OCI-LY1 (cell line): ENCODE results near the gene ATP4A.

Source experiments
- H2AFZ ChIP-seq: fragments of 200-600 bp; sonication (generic), shearing (Covaris generic); 2 replicates; pipeline ENCODE4 v1.6.0; 2014; ENCODE audit warnings: antibody characterized with exemption, mild to moderate bottlenecking, low read length
- H3F3A ChIP-seq: fragments of 200-600 bp; sonication (generic), shearing (Covaris generic); 2 replicates; pipeline ENCODE4 v1.6.0; 2014; ENCODE audit warnings: mild to moderate bottlenecking, antibody characterized with exemption, low read length, moderate library complexity; ENCODE audit not compliant: insufficient read depth
- H3K27ac ChIP-seq: fragments of 200-600 bp; sonication (generic); 2 replicates; pipeline ENCODE4 v1.5.1; 2014; ENCODE audit warnings: low read length, mixed run types, mild to moderate bottlenecking, low read depth; ENCODE audit not compliant: poor library complexity, severe bottlenecking
- H3K27me3 ChIP-seq: fragments of 200-600 bp; sonication (generic); 2 replicates; pipeline ENCODE4 v1.6.0; 2014; ENCODE audit warnings: antibody characterized with exemption, mild to moderate bottlenecking, low read length, moderate library complexity; ENCODE audit not compliant: insufficient read depth
- H3K36me3 ChIP-seq: fragments of 200-600 bp; sonication (generic); 2 replicates; pipeline ENCODE4 v1.6.1; 2014; ENCODE audit warnings: mild to moderate bottlenecking, antibody characterized with exemption, low read length, moderate library complexity, mixed read lengths; ENCODE audit not compliant: insufficient read depth
- H3K4me1 ChIP-seq: fragments of 200-600 bp; sonication (generic); 2 replicates; pipeline ENCODE4 v1.5.1; 2014; ENCODE audit warnings: mild to moderate bottlenecking, low read length, moderate library complexity; ENCODE audit not compliant: insufficient read depth, severe bottlenecking
- H3K4me2 ChIP-seq: fragments of 200-600 bp; sonication (generic), shearing (Covaris generic); 2 replicates; pipeline ENCODE4 v1.6.1; 2014; ENCODE audit warnings: low read length
- H3K4me3 ChIP-seq: fragments of 200-600 bp; sonication (generic); 2 replicates; pipeline ENCODE4 v1.5.1; 2014; ENCODE audit warnings: low read length, low read depth, mild to moderate bottlenecking, mixed read lengths; ENCODE audit not compliant: poor library complexity, severe bottlenecking
- H3K79me2 ChIP-seq: fragments of 200-600 bp; shearing (Covaris generic); 2 replicates; pipeline ENCODE4 v1.6.1; 2016; ENCODE audit warnings: mixed run types, low read length, mixed read lengths; ENCODE audit not compliant: insufficient read depth
- H3K9ac ChIP-seq: fragments of 200-600 bp; sonication (generic), shearing (Covaris generic); 2 replicates; pipeline ENCODE4 v1.6.1; 2014; ENCODE audit warnings: mild to moderate bottlenecking, low read length, mixed read lengths
- H3K9me2 ChIP-seq: fragments of 200-600 bp; sonication (generic), shearing (Covaris generic); 2 replicates; pipeline ENCODE4 v1.6.1; 2014; ENCODE audit warnings: low read depth, mild to moderate bottlenecking, low read length, mixed read lengths
- H3K9me3 ChIP-seq: fragments of 200-600 bp; shearing (Covaris generic); 2 replicates; pipeline ENCODE4 v1.6.1; 2014; ENCODE audit warnings: low read length, mixed read lengths
- H4K20me1 ChIP-seq: fragments of 200-600 bp; sonication (generic), shearing (Covaris generic); 2 replicates; pipeline ENCODE4 v1.6.0; 2016; ENCODE audit warnings: mild to moderate bottlenecking, low read length; ENCODE audit not compliant: insufficient read depth
- CTCF ChIP-seq: fragments of 200-600 bp; sonication (generic), shearing (Covaris generic); IDR thresholded peaks from 2 replicates; pipeline ENCODE4 v1.5.1; 2017; ENCODE audit warnings: mild to moderate bottlenecking, antibody characterized with exemption, low read length, moderate library complexity, mixed read lengths
- EZH2 ChIP-seq: fragments of 200-600 bp; sonication (generic), shearing (Covaris generic); IDR thresholded peaks from 2 replicates; pipeline ENCODE4 v1.8.0; 2017; ENCODE audit warnings: borderline replicate concordance, mixed run types, mild to moderate bottlenecking, antibody characterized with exemption, low read length, moderate library complexity, mixed read lengths

Gene ATP4A

DNA sequence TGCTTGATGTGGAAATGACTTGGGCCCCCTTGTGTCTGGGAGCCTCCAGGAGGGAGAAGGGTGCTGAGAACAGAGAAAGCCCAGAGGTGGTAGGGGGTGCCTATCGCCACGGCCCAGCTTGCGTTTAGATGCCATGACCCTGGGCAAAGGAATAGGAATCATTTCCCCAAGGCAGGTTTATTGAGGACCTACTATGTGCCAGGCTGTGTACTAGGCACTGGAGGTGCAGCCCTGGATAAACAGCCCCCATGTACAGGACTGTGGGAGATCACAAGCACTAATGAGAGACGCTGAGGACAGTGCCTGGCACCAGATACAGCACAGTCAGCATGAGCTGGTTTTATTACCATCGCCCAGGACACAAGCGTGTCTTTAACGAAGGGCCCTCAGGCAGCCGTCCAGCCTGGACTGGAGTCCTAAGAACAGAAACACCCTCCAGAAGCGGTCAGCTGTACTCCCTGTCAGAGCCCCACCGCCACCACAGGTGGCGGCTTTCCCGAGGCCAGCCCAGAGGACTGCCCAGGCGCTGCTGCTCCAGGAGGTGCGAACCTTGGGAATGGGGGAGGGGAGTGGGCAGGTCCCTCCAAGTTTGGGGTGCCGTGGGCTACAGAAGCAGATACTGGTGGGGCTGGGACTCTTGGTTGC is 13.5 kb downstream of the ATP4A start:
- no peaks in the 10 kb centered on the region for H3K36me3 ChIP-seq
- TF ChIP-seq EZH2: no peak
- no peak for TF ChIP-seq CTCF
- peaks cover 11% of the 10 kb centered on the region for H3K4me1 ChIP-seq

DNA sequence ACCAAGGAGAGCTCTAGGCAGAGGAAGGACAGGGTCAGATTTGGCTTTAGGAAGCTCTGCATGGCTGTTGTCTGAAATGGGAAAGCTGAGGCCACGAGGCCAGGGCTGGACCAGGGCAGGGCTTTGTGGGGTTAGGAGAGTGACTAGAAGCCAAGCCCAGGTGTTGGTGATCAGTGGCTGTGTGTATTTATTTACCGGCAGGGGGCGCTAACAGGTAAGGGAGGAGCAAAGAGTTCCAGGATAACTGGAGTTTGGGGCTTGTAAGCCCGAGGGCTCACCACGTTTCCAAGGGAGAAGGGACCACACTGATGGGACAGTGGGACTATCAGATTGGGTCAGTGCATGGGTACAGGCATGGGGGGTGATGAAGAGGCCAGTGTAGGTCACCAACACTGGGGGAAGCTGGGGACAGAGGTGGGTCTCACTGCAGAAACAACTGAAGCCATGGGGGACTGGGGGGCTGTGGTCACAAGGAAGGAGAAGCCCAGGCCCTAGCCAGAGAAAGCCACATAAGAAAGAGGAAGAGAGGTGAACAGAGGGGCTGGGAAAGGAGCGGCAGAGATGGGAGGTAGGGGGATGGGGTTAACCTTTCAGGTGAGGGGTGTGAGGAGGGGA is 14.2 kb downstream of the ATP4A start:
- Histone ChIP-seq H3K9ac (no peak overlapping the region), H3F3A (no peaks in the 10 kb centered on the region), H4K20me1 (no peaks in the 10 kb centered on the region), H3K36me3 (no peaks in the 10 kb centered on the region), H3K27ac (no peak overlapping the region), H3K9me2 (no peaks in the 10 kb centered on the region), H3K4me1 (peaks cover 17% of the 10 kb centered on the region), H3K4me3 (no peak overlapping the region), H3K79me2 (no peaks in the 10 kb centered on the region), H3K27me3 (no peaks in the 10 kb centered on the region), H3K9me3 (no peaks in the 10 kb centered on the region), H3K4me2 (no peak overlapping the region), H2AFZ (no peak overlapping the region)
- no peak for TF ChIP-seq EZH2
- TF ChIP-seq CTCF: peak; percentile 87

More for the DNA sequence above, 13.5 kb downstream of the ATP4A start:
- Histone ChIP-seq H3F3A (no peaks in the 10 kb centered on the region), H3K27me3 (no peaks in the 10 kb centered on the region), H3K9me3 (no peaks in the 10 kb centered on the region), H3K9ac (no peak overlapping the region), H4K20me1 (no peaks in the 10 kb centered on the region), H3K9me2 (no peaks in the 10 kb centered on the region), H3K27ac (no peak overlapping the region), H3K4me2 (no peak overlapping the region), H2AFZ (no peak overlapping the region), H3K79me2 (no peaks in the 10 kb centered on the region), H3K4me3 (no peak overlapping the region)

- Histone ChIP-seq H3K79me2 (no peaks in the 10 kb centered on the region), H3K27me3 (no peaks in the 10 kb centered on the region), H3K9me2 (no peaks in the 10 kb centered on the region), H3K9ac (peak overlapping the region; percentile 91), H3K4me1 (peaks cover 24% of the 10 kb centered on the region), H3K36me3 (peaks cover 11% of the 10 kb centered on the region; the same call in 1 of the 2 replicates), H2AFZ (no peak overlapping the region), H3F3A (no peaks in the 10 kb centered on the region), H3K9me3 (no peaks in the 10 kb centered on the region), H3K27ac (no peak overlapping the region), H3K4me3 (peak overlapping the region; percentile 90), H4K20me1 (no peaks in the 10 kb centered on the region), H3K4me2 (peak overlapping the region; percentile 84)
- TF ChIP-seq CTCF: no peak
- no peak for TF ChIP-seq EZH2
These were observed 16.9 kb downstream of the ATP4A start for GRCh38 chr19:35546532-35546931.
